Keratinocyte (primary cell): Measurements from ENCODE around the gene CDCA7. TPM values are rescaled to one million over a fixed set of nuclear protein-coding genes. Genes with fewer than 3 reads are reported as not detected.

Source experiments
- DNase-seq: peaks from one replicate; pipeline ENCODE4 v3.0.0-alpha.2; 2011; ENCODE audit warnings: low read depth, missing footprints, low spot score
- FAIRE-seq: peaks from 2 replicates; lab custom pipeline; 2011; peaks lifted over from hg19 to GRCh38; lab: Jason Lieb, UNC
- H2AFZ ChIP-seq: 2 replicates; pipeline ENCODE4 v1.6.0; 2012; ENCODE audit warnings: low read length, control low read depth, inconsistent platforms; ENCODE audit not compliant: control insufficient read depth
- H3K27ac ChIP-seq: 2 replicates; pipeline ENCODE4 v1.5.1; 2011; ENCODE audit warnings: low read length; ENCODE audit not compliant: control insufficient read depth, insufficient read depth
- H3K27me3 ChIP-seq: 3 replicates; pipeline ENCODE4 v1.6.0; 2011; ENCODE audit warnings: low read length; ENCODE audit not compliant: control insufficient read depth, insufficient read depth; ENCODE audit errors: extremely low read depth
- H3K36me3 ChIP-seq, 2 experiments: 2 replicates in 1 of 2; 3 replicates in 1 of 2; pipeline ENCODE4 v1.5.1; 2011; ENCODE audit warnings: low read length in 2 of 2, mild to moderate bottlenecking in 1 of 2; ENCODE audit not compliant: control insufficient read depth in 2 of 2, insufficient read depth in 2 of 2; ENCODE audit errors: extremely low read depth in 1 of 2
- H3K4me1 ChIP-seq: 3 replicates; pipeline ENCODE4 v1.5.1; 2011; ENCODE audit warnings: low read length; ENCODE audit not compliant: control insufficient read depth, insufficient read depth; ENCODE audit errors: extremely low read depth
- H3K4me2 ChIP-seq: 3 replicates; pipeline ENCODE4 v1.6.0; 2011; ENCODE audit warnings: low read depth, low read length; ENCODE audit not compliant: control insufficient read depth, insufficient read depth; ENCODE audit errors: extremely low read depth
- H3K4me3 ChIP-seq, 3 experiments: fragments of 200-600 bp in 1 of 3; sonication (generic) in 1 of 3; 2 replicates in 2 of 3; 3 replicates in 1 of 3; pipeline ENCODE4 v1.5.1; 2011 to 2016; ENCODE audit warnings: low read length in 3 of 3, mild to moderate bottlenecking in 3 of 3, control low read depth in 2 of 3, inconsistent platforms in 1 of 3, low read depth in 1 of 3, mixed read lengths in 1 of 3, mixed run types in 1 of 3, moderate library complexity in 1 of 3; ENCODE audit not compliant: control insufficient read depth in 2 of 3, insufficient read depth in 2 of 3; ENCODE audit errors: extremely low read depth in 1 of 3
- H3K79me2 ChIP-seq: 2 replicates; pipeline ENCODE4 v1.6.0; 2012; ENCODE audit warnings: low read length; ENCODE audit not compliant: control insufficient read depth, insufficient read depth
- H3K9ac ChIP-seq: 3 replicates; pipeline ENCODE4 v1.6.0; 2011; ENCODE audit warnings: low read length; ENCODE audit not compliant: control insufficient read depth, insufficient read depth; ENCODE audit errors: extremely low read depth
- H3K9me1 ChIP-seq: 3 replicates; pipeline ENCODE4 v1.6.0; 2011; ENCODE audit warnings: low read length; ENCODE audit not compliant: control insufficient read depth, insufficient read depth; ENCODE audit errors: extremely low read depth
- H3K9me3 ChIP-seq: 2 replicates; pipeline ENCODE4 v1.5.1; 2012; ENCODE audit warnings: low read depth, low read length; ENCODE audit not compliant: control insufficient read depth
- H4K20me1 ChIP-seq: 3 replicates; pipeline ENCODE4 v1.6.0; 2011; ENCODE audit warnings: low read length; ENCODE audit not compliant: control insufficient read depth, insufficient read depth; ENCODE audit errors: extremely low read depth
- CTCF ChIP-seq, 3 experiments: IDR thresholded peaks in 1 of 3; conservative IDR thresholded peaks in 1 of 3; optimal IDR thresholded peaks in 1 of 3; 2 replicates in 2 of 3; 3 replicates in 1 of 3; pipeline versions ENCODE3 to v1.5.1; 2011; ENCODE audit warnings: low read length in 3 of 3, mild to moderate bottlenecking in 3 of 3, moderate library complexity in 2 of 3, control low read depth in 1 of 3, inconsistent platforms in 1 of 3; ENCODE audit not compliant: insufficient read depth in 2 of 3; ENCODE audit errors: extremely low read depth in 1 of 3
- EZH2 ChIP-seq: IDR thresholded peaks from one replicate; pipeline ENCODE4 v1.6.1; 2012; ENCODE audit warnings: inconsistent platforms, mild to moderate bottlenecking, low read length, moderate library complexity
- dilution Hi-C: fragments of 300-500 bp; cut with MboI; formaldehyde crosslinking; loops from one replicate; pipeline ENCODE4 v1.7.0; 2020; ENCODE audit warnings: low sequenced_read_pairs; ENCODE audit not compliant: extremely low pct_ligation_motif_present
- polyA plus RNA-seq, 5 experiments: library from polyadenylated mRNA; depleted of rRNA in 3 of 5; stranded (reverse) in 3 of 5; stranded (forward) in 1 of 5; unstranded in 1 of 5; fragments of >200 nt; gene quantifications; 1 replicate in 1 of 5; 2 replicates in 3 of 5; 3 replicates in 1 of 5; pipeline versions ENCODE4 v1.2.1 to v1.2.3, GENCODE V29; 2011 to 2012; ENCODE audit warnings: missing spikeins in 2 of 5, low read depth in 1 of 5, low replicate concordance in 1 of 5

CDCA7 gene
- polyA plus RNA-seq, 1 donor (not counting 4 experiments of a cell fraction or from before 2014, with no cell fraction given) = 30.9 TPM

DNA sequence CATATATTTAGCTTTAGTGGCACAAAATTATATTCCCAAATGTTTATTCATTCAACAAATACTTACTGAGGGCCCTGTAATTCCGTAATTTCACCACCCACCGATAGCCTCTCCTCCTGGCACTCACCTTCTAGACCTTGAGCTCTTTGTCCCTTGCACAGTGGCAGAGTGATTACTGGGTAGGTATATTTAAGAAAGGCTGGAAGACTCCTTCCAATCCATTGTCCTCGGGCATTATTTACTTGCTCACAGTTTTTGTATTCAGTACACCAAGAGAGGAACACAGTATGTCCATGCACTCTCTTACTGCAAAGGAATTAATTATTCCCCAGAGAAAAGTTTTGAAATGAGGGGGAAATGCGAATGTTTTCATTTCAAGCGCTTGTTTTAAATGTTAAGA lies 1.1 kb upstream of the CDCA7 start:
- H3K27me3 ChIP-seq = no peaks in the 10 kb centered on the region
- DNase-seq = no peak
- peaks cover 3% of the 10 kb centered on the region for H4K20me1 ChIP-seq
- H3K9ac ChIP-seq = no peak overlapping the region
- peaks cover 34% of the 10 kb centered on the region for H3K79me2 ChIP-seq
- H3K4me2 ChIP-seq = peak overlapping the region; percentile 95
- no peak overlapping the region for H2AFZ ChIP-seq
- no peaks in the 10 kb centered on the region for H3K36me3 ChIP-seq
- H3K4me3 ChIP-seq = no peak overlapping the region
- FAIRE-seq = no peak
- dilution Hi-C loops = no loop called here
- H3K4me1 ChIP-seq = peaks cover 19% of the 10 kb centered on the region
- no peaks in the 10 kb centered on the region for H3K9me3 ChIP-seq
- H3K27ac ChIP-seq = no peak overlapping the region
- TF ChIP-seq CTCF (optimal IDR thresholded peaks at IDR 0.05 in 1 of 3, IDR thresholded peaks at IDR 0.05 in 1 of 3, conservative IDR thresholded peaks at IDR 0.05 in 1 of 3; ENCODE audit: extremely low read depth in 1 of 3, insufficient read depth in 2 of 3, low read length in 3 of 3) = no peak
- TF ChIP-seq EZH2 = no peak
- no peaks in the 10 kb centered on the region for H3K9me1 ChIP-seq

- Histone ChIP-seq H3K4me2 (peak overlapping the region; percentile 95), H3K9me1 (no peaks in the 10 kb centered on the region), H4K20me1 (peaks cover 3% of the 10 kb centered on the region), H3K9ac (peak overlapping the region; percentile 90), H3K4me3 (peak overlapping the region; percentile 64 to 91 (median 87)), H3K9me3 (no peaks in the 10 kb centered on the region), H3K4me1 (peaks cover 19% of the 10 kb centered on the region), H3K27me3 (no peaks in the 10 kb centered on the region), H3K27ac (peak overlapping the region; percentile 96), H3K36me3 (no peaks in the 10 kb centered on the region), H2AFZ (peak overlapping the region; percentile 89), H3K79me2 (peaks cover 39% of the 10 kb centered on the region)
- FAIRE-seq (no peak), DNase-seq (no peak)
- dilution Hi-C loops = no loop called here
- TF ChIP-seq EZH2 (no peak), CTCF (optimal IDR thresholded peaks at IDR 0.05 in 1 of 3, IDR thresholded peaks at IDR 0.05 in 1 of 3, conservative IDR thresholded peaks at IDR 0.05 in 1 of 3; ENCODE audit: extremely low read depth in 1 of 3, insufficient read depth in 2 of 3, low read length in 3 of 3) (no peak)
Observed at GRCh38 chr2:173354073-173354581, 545 bp upstream of the CDCA7 start.
